ENCODE measurements around the gene SLC2A1. TPM values are rescaled to one million over a fixed set of nuclear protein-coding genes. Genes with fewer than 3 reads are reported as not detected.

SLC2A1 gene
- total and polyA plus RNA-seq, 5 donors from 2014 or later = 22.0 to 60.2 (median 24.9) TPM

DNA sequence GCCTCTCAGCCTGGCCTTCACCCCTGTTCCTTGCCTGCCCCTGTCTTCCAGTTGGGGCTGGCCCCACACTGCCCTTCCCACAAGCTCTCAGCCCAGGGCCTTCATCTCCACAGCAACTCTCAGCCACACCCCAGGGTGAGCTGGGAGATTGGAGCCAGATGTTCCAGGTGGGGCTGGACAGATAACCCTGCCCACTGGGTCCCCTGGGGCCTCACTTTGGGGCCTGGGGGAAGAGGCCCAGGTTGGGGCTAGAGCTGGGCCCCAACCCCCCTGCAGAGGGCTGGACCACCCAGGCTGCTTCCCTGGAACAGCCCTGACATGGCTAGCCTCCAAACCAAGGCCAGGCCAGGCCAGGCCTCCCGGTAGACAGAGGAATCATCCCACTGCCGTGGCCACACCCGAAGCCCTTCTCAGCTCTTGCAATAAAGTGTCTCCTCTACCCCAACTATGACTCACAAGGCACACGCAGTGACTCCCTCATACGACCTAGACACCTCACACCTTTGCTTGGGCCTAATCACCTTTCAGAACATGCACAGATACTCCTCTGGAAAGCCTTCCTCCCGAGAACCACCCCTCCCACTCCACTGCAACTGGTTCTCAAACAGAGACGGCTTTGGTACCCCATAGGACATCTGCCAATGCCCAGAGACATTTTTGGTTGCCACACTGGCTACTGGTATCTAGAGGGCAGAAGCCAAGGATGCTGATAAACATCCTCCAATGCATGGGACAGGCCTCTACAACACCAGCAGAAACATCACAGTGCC, 22.2 kb downstream of the SLC2A1 start:
- peak overlapping the region; percentile 58 for H3K27ac ChIP-seq (ENCODE audit: insufficient read depth, low read length, poor library complexity, severe bottlenecking)
- H3K9me3 Mint-ChIP-seq = no peaks in the 10 kb centered on the region
- peak overlapping the region; percentile 89 to 97 (median 94) for H3K27ac Mint-ChIP-seq
- no peaks in the 10 kb centered on the region for H3K27me3 Mint-ChIP-seq
- H3K36me3 ChIP-seq (ENCODE audit: control insufficient read depth, insufficient read depth, low read length) = peaks cover 24% of the 10 kb centered on the region
- H3K4me1 Mint-ChIP-seq = peaks cover 6 to 99% (median 78%) of the 10 kb centered on the region in 4 donors
- ATAC-seq (ENCODE audit: low read depth in 2 of 2) = peak in 1 of 2 donors; percentile 34
- DNase-seq = peak in 1 of 3 donors; percentile 49
- H3K9me3 ChIP-seq (ENCODE audit: control insufficient read depth in 2 of 2, low read length in 2 of 2) = no peaks in the 10 kb centered on the region
- peak overlapping the region; percentile 0 to 66 (median 39) for H3K4me3 Mint-ChIP-seq
- peak overlapping the region; percentile 0 for H3K4me3 ChIP-seq (ENCODE audit: low read depth, low read length)
- peaks cover 39% of the 10 kb centered on the region for H3K36me3 Mint-ChIP-seq
- H3K4me1 ChIP-seq (ENCODE audit: control insufficient read depth, insufficient read depth, low read length, poor library complexity, severe bottlenecking) = peaks cover 91% of the 10 kb centered on the region
- no peaks in the 10 kb centered on the region for H3K27me3 ChIP-seq (ENCODE audit: control insufficient read depth, insufficient read depth, low read length)

DNA sequence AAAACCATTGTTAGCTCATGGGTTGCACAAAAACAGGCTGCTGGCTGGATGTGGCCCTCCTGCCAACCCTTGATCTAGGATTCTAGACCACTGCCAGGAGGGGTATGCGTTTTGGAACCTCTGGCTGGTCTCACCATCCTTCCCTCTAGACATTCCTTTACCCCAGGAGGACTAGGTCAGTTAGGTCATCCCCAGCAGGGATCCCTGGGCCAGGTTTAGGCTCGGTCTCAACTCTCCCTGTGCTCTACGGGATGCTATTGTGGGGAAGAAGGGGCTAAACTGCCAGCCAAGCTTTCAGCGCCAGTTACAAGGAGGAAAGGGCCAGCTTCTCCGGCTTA, 22.7 kb downstream of the SLC2A1 start:
- Mint-ChIP-seq H3K36me3 (peaks cover 37% of the 10 kb centered on the region), H3K4me3 (peak overlapping the region in 1 of 4 donors; percentile 47), H3K27ac (peak overlapping the region; percentile 42 to 96 (median 94)), H3K27me3 (no peaks in the 10 kb centered on the region), H3K9me3 (no peaks in the 10 kb centered on the region), H3K4me1 (peaks cover 6 to 99% (median 78%) of the 10 kb centered on the region in 4 donors)
- Histone ChIP-seq H3K36me3 (ENCODE audit: control insufficient read depth, insufficient read depth, low read length) (peaks cover 18% of the 10 kb centered on the region), H3K27ac (ENCODE audit: insufficient read depth, low read length, poor library complexity, severe bottlenecking) (peak overlapping the region; percentile 58), H3K27me3 (ENCODE audit: control insufficient read depth, insufficient read depth, low read length) (no peaks in the 10 kb centered on the region), H3K4me1 (ENCODE audit: control insufficient read depth, insufficient read depth, low read length, poor library complexity, severe bottlenecking) (peaks cover 91% of the 10 kb centered on the region), H3K4me3 (ENCODE audit: low read depth, low read length) (no peak overlapping the region), H3K9me3 (ENCODE audit: control insufficient read depth in 2 of 2, low read length in 2 of 2) (no peaks in the 10 kb centered on the region)
- DNase-seq (no peak), ATAC-seq (ENCODE audit: low read depth in 2 of 2) (no peak)

DNA sequence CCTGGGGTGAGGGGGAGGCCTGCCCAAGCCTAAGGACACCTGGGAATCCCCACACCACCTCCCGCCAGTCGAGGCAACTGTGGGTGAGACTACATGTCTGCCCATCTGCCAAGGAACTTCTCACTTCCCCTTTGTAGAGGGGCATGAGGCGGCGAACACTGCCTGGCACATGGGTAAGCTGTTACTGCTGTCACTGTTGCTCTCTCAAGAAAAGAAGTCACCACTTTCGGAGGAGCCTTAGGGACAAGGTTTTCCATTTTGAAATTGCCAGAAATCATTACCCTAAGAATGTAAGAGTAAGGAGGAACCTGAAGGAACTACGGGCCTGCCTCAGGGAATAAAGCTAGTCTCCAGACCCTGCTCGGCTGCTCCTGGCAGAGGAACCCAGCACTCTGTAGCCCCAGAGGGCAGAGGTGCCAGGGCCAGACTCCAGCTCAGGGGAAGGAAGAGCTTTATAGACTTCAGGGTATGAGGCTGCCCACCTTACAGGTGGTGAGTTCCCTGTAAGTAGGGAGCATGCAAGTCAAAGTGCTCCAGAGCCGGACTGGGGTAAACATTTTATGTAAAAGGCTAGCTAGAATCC, 23.3 kb downstream of the SLC2A1 start:
- no peak overlapping the region for H3K4me3 ChIP-seq (ENCODE audit: low read depth, low read length)

DNA sequence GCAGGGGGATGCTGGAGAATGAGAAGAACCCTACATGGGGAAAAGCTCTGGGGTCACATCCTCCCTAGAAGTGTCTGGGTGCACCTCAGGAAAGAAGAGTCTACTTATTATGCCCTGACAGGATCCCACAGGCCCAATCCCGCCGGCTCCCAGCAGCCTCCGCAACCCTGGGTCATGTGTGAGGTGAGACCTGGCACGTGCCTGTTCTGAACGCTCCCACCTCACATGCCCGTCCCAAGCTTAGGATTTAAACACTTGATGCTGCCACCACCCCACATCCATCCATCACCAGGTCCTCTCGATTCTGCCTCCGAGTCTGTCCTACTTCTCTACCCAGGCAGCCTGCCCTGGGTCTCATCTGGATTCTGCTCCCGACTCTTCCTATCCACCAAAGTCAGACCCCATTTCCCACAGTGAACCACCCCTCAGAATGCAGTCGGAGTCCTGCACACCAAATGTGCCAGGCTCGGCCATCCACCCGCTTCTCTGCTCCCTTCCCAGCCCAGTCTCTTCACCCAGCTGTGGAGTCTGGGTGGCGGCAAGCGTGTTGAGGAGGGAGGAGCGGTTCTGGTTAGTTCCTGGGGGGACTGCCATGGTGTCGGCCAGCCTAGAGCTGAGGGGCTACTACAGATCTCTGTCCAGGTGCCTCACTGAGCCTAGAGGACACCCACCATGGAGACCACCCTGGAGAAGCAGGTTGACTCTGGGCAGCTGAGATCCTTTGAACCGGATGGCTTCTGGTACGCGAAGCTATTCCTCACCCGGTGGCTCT, 23.9 kb downstream of the SLC2A1 start:
- DNase-seq = no peak
- peaks cover 6 to 98% (median 73%) of the 10 kb centered on the region in 4 donors for H3K4me1 Mint-ChIP-seq
- Histone ChIP-seq H3K27ac (ENCODE audit: insufficient read depth, low read length, poor library complexity, severe bottlenecking) (peak overlapping the region; percentile 91), H3K36me3 (ENCODE audit: control insufficient read depth, insufficient read depth, low read length) (peaks cover 22% of the 10 kb centered on the region), H3K4me1 (ENCODE audit: control insufficient read depth, insufficient read depth, low read length, poor library complexity, severe bottlenecking) (peaks cover 95% of the 10 kb centered on the region), H3K4me3 (ENCODE audit: low read depth, low read length) (no peak overlapping the region), H3K27me3 (ENCODE audit: control insufficient read depth, insufficient read depth, low read length) (no peaks in the 10 kb centered on the region), H3K9me3 (ENCODE audit: control insufficient read depth in 2 of 2, low read length in 2 of 2) (no peaks in the 10 kb centered on the region)
- H3K4me3 Mint-ChIP-seq = peak overlapping the region; percentile 55 to 92 (median 82)
- ATAC-seq (ENCODE audit: low read depth in 2 of 2) = no peak
- H3K27ac Mint-ChIP-seq = peak overlapping the region; percentile 92 to 98 (median 96)
- H3K27me3 Mint-ChIP-seq = no peaks in the 10 kb centered on the region
- no peaks in the 10 kb centered on the region for H3K9me3 Mint-ChIP-seq
- H3K36me3 Mint-ChIP-seq = peaks cover 33% of the 10 kb centered on the region

More for the DNA sequence above, 23.3 kb downstream of the SLC2A1 start:
- peaks cover 6 to 99% (median 76%) of the 10 kb centered on the region in 4 donors for H3K4me1 Mint-ChIP-seq
- H3K9me3 ChIP-seq (ENCODE audit: control insufficient read depth in 2 of 2, low read length in 2 of 2) = no peaks in the 10 kb centered on the region
- peaks cover 37% of the 10 kb centered on the region for H3K36me3 Mint-ChIP-seq
- no peak for DNase-seq
- peak overlapping the region; percentile 92 to 98 (median 96) for H3K27ac Mint-ChIP-seq
- peak overlapping the region; percentile 58 for H3K27ac ChIP-seq (ENCODE audit: insufficient read depth, low read length, poor library complexity, severe bottlenecking)
- H3K27me3 Mint-ChIP-seq = no peaks in the 10 kb centered on the region
- H3K36me3 ChIP-seq (ENCODE audit: control insufficient read depth, insufficient read depth, low read length) = peaks cover 15% of the 10 kb centered on the region
- ATAC-seq (ENCODE audit: low read depth in 2 of 2) = no peak
- H3K9me3 Mint-ChIP-seq = no peaks in the 10 kb centered on the region
- H3K4me3 Mint-ChIP-seq = peak overlapping the region in 3 of 4 donors; percentile 1 to 47 (median 22)
- H3K4me1 ChIP-seq (ENCODE audit: control insufficient read depth, insufficient read depth, low read length, poor library complexity, severe bottlenecking) = peaks cover 92% of the 10 kb centered on the region
- H3K27me3 ChIP-seq (ENCODE audit: control insufficient read depth, insufficient read depth, low read length) = no peaks in the 10 kb centered on the region

DNA sequence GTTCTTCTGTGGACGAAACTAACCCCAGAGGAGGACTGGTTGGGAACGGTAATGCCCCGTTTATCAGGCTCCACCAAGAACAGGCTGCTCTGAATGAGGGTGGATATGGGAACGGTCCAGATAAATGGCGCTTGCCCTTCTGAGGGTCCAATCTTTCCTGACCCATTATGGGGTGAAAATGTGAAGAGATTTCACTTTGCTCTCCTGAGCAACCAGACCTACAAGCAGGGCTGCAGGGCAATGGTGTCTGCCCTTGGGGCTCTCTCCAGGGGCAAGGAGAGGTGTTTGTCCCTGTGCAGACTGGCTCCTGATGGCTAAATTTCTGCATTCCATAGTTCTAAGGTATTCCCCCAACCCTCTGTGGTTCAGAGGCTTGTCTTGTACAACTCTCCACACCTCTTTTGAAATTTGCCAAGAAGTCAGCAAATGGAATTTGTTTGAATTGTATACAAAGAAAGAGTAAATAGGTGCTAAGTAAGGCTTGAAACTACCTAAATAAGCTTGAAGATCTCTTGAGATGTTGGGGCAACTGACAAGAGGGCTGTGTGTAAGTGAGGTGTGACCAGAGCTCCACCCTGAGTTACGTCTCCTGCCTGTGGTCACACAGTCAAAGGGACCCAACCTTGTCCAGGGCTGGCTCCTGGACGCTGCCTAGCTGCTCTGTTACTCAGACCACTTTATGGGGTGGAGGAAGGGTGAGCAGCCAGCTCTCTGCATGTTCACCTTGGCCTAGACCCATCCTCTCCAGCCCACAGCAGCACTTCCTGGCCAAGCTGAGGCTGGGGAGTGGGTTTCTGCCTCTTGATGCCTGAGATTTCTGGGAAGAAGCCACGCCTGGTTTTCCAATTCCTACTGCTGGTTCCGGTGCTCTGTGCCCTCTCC, 24.8 kb downstream of the SLC2A1 start:
- Mint-ChIP-seq H3K9me3 (no peaks in the 10 kb centered on the region), H3K4me1 (peaks cover 6 to 97% (median 72%) of the 10 kb centered on the region in 4 donors), H3K4me3 (peak overlapping the region in 3 of 4 donors; percentile 43 to 86 (median 70)), H3K27me3 (no peaks in the 10 kb centered on the region), H3K27ac (peak overlapping the region; percentile 96 to 98 (median 97)), H3K36me3 (peaks cover 38% of the 10 kb centered on the region)
- no peaks in the 10 kb centered on the region for H3K9me3 ChIP-seq (ENCODE audit: control insufficient read depth in 2 of 2, low read length in 2 of 2)
- H3K4me1 ChIP-seq (ENCODE audit: control insufficient read depth, insufficient read depth, low read length, poor library complexity, severe bottlenecking) = peaks cover 87% of the 10 kb centered on the region
- DNase-seq = no peak
- peak overlapping the region; percentile 66 for H3K4me3 ChIP-seq (ENCODE audit: low read depth, low read length)
- no peak for ATAC-seq (ENCODE audit: low read depth in 2 of 2)
- peak overlapping the region; percentile 91 for H3K27ac ChIP-seq (ENCODE audit: insufficient read depth, low read length, poor library complexity, severe bottlenecking)
- H3K27me3 ChIP-seq (ENCODE audit: control insufficient read depth, insufficient read depth, low read length) = no peaks in the 10 kb centered on the region
- H3K36me3 ChIP-seq (ENCODE audit: control insufficient read depth, insufficient read depth, low read length) = peaks cover 26% of the 10 kb centered on the region

DNA sequence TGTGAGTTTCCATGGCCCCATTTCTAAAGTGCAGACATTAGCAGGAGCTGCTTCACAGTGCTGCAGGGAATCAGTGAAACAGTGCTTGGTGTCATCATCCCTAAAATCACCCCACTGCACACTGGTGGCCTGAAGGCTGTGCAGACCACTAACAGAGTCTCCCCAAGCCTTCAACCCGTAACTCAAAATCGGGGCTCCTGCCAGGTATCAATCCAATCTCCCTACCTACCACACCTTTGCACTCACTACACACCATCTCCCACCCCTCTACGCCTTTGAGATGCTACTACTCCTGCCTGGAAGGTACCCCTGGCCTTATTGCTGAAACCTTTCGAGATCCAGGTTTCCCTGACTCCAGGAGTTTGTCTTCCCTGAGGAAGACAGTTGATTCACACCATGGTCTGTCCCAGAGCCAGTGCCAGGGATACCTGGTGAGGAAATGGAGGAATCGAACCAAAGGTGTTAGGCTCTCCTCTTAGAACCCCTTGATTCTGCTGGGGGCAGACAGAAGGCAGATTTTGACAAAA, 25.5 kb downstream of the SLC2A1 start:
- ATAC-seq (ENCODE audit: low read depth in 2 of 2) = no peak
- no peaks in the 10 kb centered on the region for H3K27me3 Mint-ChIP-seq
- H3K4me1 Mint-ChIP-seq = peaks cover 6 to 90% (median 69%) of the 10 kb centered on the region in 4 donors
- Histone ChIP-seq H3K36me3 (ENCODE audit: control insufficient read depth, insufficient read depth, low read length) (peaks cover 32% of the 10 kb centered on the region), H3K27me3 (ENCODE audit: control insufficient read depth, insufficient read depth, low read length) (no peaks in the 10 kb centered on the region), H3K9me3 (ENCODE audit: control insufficient read depth in 2 of 2, low read length in 2 of 2) (no peaks in the 10 kb centered on the region), H3K4me1 (ENCODE audit: control insufficient read depth, insufficient read depth, low read length, poor library complexity, severe bottlenecking) (peaks cover 80% of the 10 kb centered on the region), H3K27ac (ENCODE audit: insufficient read depth, low read length, poor library complexity, severe bottlenecking) (peak overlapping the region; percentile 91), H3K4me3 (ENCODE audit: low read depth, low read length) (peak overlapping the region; percentile 66)
- no peak for DNase-seq
- H3K9me3 Mint-ChIP-seq = no peaks in the 10 kb centered on the region
- peak overlapping the region; percentile 70 to 92 (median 86) for H3K4me3 Mint-ChIP-seq
- H3K27ac Mint-ChIP-seq = peak overlapping the region; percentile 96 to 98 (median 97)
- peaks cover 40% of the 10 kb centered on the region for H3K36me3 Mint-ChIP-seq
